Right lobe of liver (tissue), 4 donors: Measurements from ENCODE around the gene SIGLEC1.

Source experiments
- POLR2A ChIP-seq: fragments of 450-650 bp; IDR thresholded peaks from one replicate; pipeline ENCODE4 v1.6.1; 2017; ENCODE audit warnings: antibody characterized with exemption, mild to moderate bottlenecking
- TF ChIP-seq, protein P1 (sequence below), 4 donors: fragments of 200-600 bp in 3 of 4; fragments of 450-650 bp in 1 of 4; IDR thresholded peaks; one replicate each; pipeline versions ENCODE4 v1.5.1 to v1.8.0; 2016 to 2022; ENCODE audit warnings: antibody characterized with exemption in 4 of 4, mild to moderate bottlenecking in 2 of 4
- donor health status: DM: no; HTN: no; CAD: no.
- donor health status: DM: no; HTN: no; CAD: no.
- donor health status: DM: no; HTN: yes; CAD: no.

DNA sequence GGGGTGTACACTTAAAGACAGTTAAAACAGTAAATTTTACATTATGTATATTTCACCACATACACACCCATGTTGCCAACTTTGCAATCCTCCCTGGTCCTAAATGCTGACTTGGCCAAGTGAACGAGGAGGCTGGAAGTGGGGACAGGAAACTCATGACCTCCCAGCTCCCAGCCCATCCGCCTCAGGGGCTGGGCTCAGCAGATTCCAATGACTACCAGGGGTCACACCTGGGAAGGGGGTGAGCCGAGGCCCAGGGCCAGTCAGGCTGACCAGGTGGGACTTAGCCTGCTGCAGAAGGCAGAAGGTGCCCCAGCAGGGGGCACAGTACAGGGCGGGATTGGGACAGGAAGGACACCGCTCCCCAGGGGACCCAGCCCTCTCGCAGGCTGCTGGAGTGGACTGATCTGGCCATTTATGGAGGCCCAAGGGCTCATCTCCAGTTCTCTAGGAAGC is 2.4 kb downstream of the SIGLEC1 start:
- TF ChIP-seq, protein P1, sequence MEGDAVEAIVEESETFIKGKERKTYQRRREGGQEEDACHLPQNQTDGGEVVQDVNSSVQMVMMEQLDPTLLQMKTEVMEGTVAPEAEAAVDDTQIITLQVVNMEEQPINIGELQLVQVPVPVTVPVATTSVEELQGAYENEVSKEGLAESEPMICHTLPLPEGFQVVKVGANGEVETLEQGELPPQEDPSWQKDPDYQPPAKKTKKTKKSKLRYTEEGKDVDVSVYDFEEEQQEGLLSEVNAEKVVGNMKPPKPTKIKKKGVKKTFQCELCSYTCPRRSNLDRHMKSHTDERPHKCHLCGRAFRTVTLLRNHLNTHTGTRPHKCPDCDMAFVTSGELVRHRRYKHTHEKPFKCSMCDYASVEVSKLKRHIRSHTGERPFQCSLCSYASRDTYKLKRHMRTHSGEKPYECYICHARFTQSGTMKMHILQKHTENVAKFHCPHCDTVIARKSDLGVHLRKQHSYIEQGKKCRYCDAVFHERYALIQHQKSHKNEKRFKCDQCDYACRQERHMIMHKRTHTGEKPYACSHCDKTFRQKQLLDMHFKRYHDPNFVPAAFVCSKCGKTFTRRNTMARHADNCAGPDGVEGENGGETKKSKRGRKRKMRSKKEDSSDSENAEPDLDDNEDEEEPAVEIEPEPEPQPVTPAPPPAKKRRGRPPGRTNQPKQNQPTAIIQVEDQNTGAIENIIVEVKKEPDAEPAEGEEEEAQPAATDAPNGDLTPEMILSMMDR (IDR thresholded peaks at IDR 0.05): peak in 1 of 4 donors; percentile 4
- no peak for TF ChIP-seq POLR2A
